Ammon's horn (tissue), 1 donor: ENCODE measurements around the gene ADGRV1.
"Not testable (repeated sequence)": the region's sequence is repeated elsewhere in the genome, so short reads cannot be mapped to it uniquely, and the experiment has no call there.

Source experiments
- DNase-seq: peaks from one replicate; pipeline ENCODE4 v3.0.0-alpha.2; 2016; ENCODE audit warnings: low spot score

Gene ADGRV1

GRCh38 chr5:90657030-90657429, 98.4 kb downstream of the ADGRV1 start:
- no peak for DNase-seq

GRCh38 chr5:90657788-90658187, 99.2 kb downstream of the ADGRV1 start:
- DNase-seq, result no peak

GRCh38 chr5:90658620-90659019, 100.0 kb downstream of the ADGRV1 start:
- DNase-seq, result no peak

GRCh38 chr5:90668079-90668565, 109.5 kb downstream of the ADGRV1 start:
- not testable (repeated sequence) for DNase-seq

GRCh38 chr5:90675222-90675621, 116.6 kb downstream of the ADGRV1 start:
- peak; percentile 38 for DNase-seq

GRCh38 chr5:90680921-90681563, 122.4 kb downstream of the ADGRV1 start:
- DNase-seq, result peak; percentile 53

- no peak for DNase-seq
Measured at GRCh38 chr5:90682278-90682677, 123.7 kb downstream of the ADGRV1 start.

- no peak for DNase-seq
Measured at GRCh38 chr5:90685425-90686022, 126.9 kb downstream of the ADGRV1 start.

- DNase-seq, result not testable (repeated sequence)
Measured at GRCh38 chr5:90686363-90686762, 127.8 kb downstream of the ADGRV1 start.

- not testable (repeated sequence) for DNase-seq
Measured at GRCh38 chr5:90687458-90687857, 128.9 kb downstream of the ADGRV1 start.

GRCh38 chr5:90689064-90689463, 130.5 kb downstream of the ADGRV1 start:
- DNase-seq, result no peak

- no peak for DNase-seq
Measured at GRCh38 chr5:90690307-90690706, 131.7 kb downstream of the ADGRV1 start.

- DNase-seq, result no peak
Measured at GRCh38 chr5:90691533-90691932, 132.9 kb downstream of the ADGRV1 start.

- no peak for DNase-seq
Measured at GRCh38 chr5:90696153-90696552, 137.6 kb downstream of the ADGRV1 start.

GRCh38 chr5:90700299-90700698, 141.7 kb downstream of the ADGRV1 start:
- DNase-seq, result no peak

GRCh38 chr5:90703932-90704331, 145.3 kb downstream of the ADGRV1 start:
- no peak for DNase-seq

- DNase-seq, result no peak
Measured at GRCh38 chr5:90707698-90708097, 149.1 kb downstream of the ADGRV1 start.

- peak; percentile 58 for DNase-seq
Measured at GRCh38 chr5:90709323-90710155, 150.9 kb downstream of the ADGRV1 start.

- no peak for DNase-seq
Measured at GRCh38 chr5:90718387-90718786, 159.8 kb downstream of the ADGRV1 start.

- no peak for DNase-seq
Measured at GRCh38 chr5:90739567-90739966, 181.0 kb downstream of the ADGRV1 start.

- no peak for DNase-seq
Measured at GRCh38 chr5:90740244-90740799, 181.7 kb downstream of the ADGRV1 start.

GRCh38 chr5:90741022-90741564, 182.5 kb downstream of the ADGRV1 start:
- no peak for DNase-seq
